Smooth muscle cell (in vitro differentiated cells): ENCODE results near the gene MSH2. TPM values are rescaled to one million over a fixed set of nuclear protein-coding genes. Genes with fewer than 3 reads are reported as not detected.
A peak's percentile ranks its signal among the peaks of the same experiment; 100 is the strongest.
"Not testable (repeated sequence)": the region's sequence is repeated elsewhere in the genome, so short reads cannot be mapped to it uniquely, and the experiment has no call there.

Source experiments
- DNase-seq: peaks from one replicate; lab custom pipeline; 2025; ENCODE audit not compliant: unreplicated experiment; lab: John Stamatoyannopoulos, UW
- H2AFZ ChIP-seq: fragments of 200-600 bp; sonication (generic); 2 replicates; pipeline ENCODE4 v1.6.0; 2016; ENCODE audit warnings: antibody characterized with exemption, low read depth, mild to moderate bottlenecking
- H3F3A ChIP-seq: fragments of 200-600 bp; sonication (generic); 2 replicates; pipeline ENCODE4 v1.6.0; 2017; ENCODE audit warnings: antibody characterized with exemption, low read depth
- H3K27ac ChIP-seq: fragments of 200-600 bp; sonication (generic); 2 replicates; pipeline ENCODE4 v1.5.1; 2016; ENCODE audit warnings: low read depth, mild to moderate bottlenecking
- H3K27me3 ChIP-seq: fragments of 200-600 bp; sonication (generic); 2 replicates; pipeline ENCODE4 v1.6.1; 2016; ENCODE audit warnings: low read depth, mild to moderate bottlenecking
- H3K36me3 ChIP-seq: fragments of 200-600 bp; sonication (generic); 2 replicates; pipeline ENCODE4 v1.5.1; 2016; ENCODE audit warnings: low read depth
- H3K4me1 ChIP-seq: fragments of 200-600 bp; sonication (generic); 2 replicates; pipeline ENCODE4 v1.5.1; 2016; ENCODE audit warnings: low read depth
- H3K4me2 ChIP-seq: fragments of 200-600 bp; sonication (generic); 2 replicates; pipeline ENCODE4 v1.6.0; 2016; ENCODE audit warnings: mild to moderate bottlenecking
- H3K4me3 ChIP-seq: fragments of 200-600 bp; sonication (generic); 2 replicates; pipeline ENCODE4 v1.5.1; 2016; ENCODE audit warnings: mild to moderate bottlenecking
- H3K79me2 ChIP-seq: fragments of 200-600 bp; sonication (generic); 2 replicates; pipeline ENCODE4 v1.6.0; 2016; ENCODE audit warnings: low read depth, mild to moderate bottlenecking
- H3K9ac ChIP-seq: fragments of 200-600 bp; sonication (generic); 2 replicates; pipeline ENCODE4 v1.6.0; 2016; ENCODE audit warnings: low read depth
- H3K9me3 ChIP-seq: fragments of 200-600 bp; sonication (generic); replicated peaks from 2 replicates; pipeline ENCODE4 v1.5.1; 2016; ENCODE audit warnings: low read depth
- H4K20me1 ChIP-seq: fragments of 200-600 bp; sonication (generic); 2 replicates; pipeline ENCODE4 v1.6.0; 2016; ENCODE audit warnings: low read depth
- WGBS: methylation state at CpG from one replicate; pipeline ENCODE4 v1.1.7; 2016; ENCODE audit warnings: low lambda C conversion rate; 5-methylcytosine and 5-hydroxymethylcytosine counted together
- polyA plus RNA-seq: library from polyadenylated mRNA; unstranded; fragments of >200 nt; fragmentation: Nextera tagmentation; extraction: Ambion mirVana; gene quantifications from 2 replicates; pipeline ENCODE4 v1.2.1, GENCODE V29; 2016
- total RNA-seq: library from RNA; depleted of rRNA; stranded (reverse); fragments of >200 nt; gene quantifications from 2 replicates; pipeline ENCODE4 v1.2.3, GENCODE V29; 2014
- TF ChIP-seq, protein P1 (sequence below): fragments of 200-600 bp; sonication (generic); IDR thresholded peaks from 2 replicates; pipeline ENCODE4 v1.5.1; 2017; ENCODE audit warnings: borderline replicate concordance, mild to moderate bottlenecking, antibody characterized with exemption; ENCODE audit not compliant: insufficient read depth, poor library complexity, severe bottlenecking

The MSH2 gene
- total and polyA plus RNA-seq, 2 experiments from 2014 or later = 21.3 to 35.6 TPM

DNA sequence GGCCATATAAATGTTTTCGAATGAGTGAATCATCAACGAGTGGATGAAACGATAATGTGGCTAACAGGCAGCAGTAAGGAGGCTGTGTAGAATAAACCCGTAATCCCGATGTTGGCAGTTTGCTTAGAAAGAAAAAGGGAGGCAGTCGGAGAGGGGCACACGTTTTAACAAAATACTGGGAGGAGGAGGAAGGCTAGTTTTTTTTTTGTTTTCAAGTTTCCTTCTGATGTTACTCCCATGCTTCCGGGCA lies 476 bp upstream of the MSH2 start:
- peaks cover 6% of the 10 kb centered on the region for H3K4me1 ChIP-seq
- H3F3A ChIP-seq = no peaks in the 10 kb centered on the region
- peak overlapping the region; percentile 85 for H3K4me2 ChIP-seq
- TF ChIP-seq, protein P1, sequence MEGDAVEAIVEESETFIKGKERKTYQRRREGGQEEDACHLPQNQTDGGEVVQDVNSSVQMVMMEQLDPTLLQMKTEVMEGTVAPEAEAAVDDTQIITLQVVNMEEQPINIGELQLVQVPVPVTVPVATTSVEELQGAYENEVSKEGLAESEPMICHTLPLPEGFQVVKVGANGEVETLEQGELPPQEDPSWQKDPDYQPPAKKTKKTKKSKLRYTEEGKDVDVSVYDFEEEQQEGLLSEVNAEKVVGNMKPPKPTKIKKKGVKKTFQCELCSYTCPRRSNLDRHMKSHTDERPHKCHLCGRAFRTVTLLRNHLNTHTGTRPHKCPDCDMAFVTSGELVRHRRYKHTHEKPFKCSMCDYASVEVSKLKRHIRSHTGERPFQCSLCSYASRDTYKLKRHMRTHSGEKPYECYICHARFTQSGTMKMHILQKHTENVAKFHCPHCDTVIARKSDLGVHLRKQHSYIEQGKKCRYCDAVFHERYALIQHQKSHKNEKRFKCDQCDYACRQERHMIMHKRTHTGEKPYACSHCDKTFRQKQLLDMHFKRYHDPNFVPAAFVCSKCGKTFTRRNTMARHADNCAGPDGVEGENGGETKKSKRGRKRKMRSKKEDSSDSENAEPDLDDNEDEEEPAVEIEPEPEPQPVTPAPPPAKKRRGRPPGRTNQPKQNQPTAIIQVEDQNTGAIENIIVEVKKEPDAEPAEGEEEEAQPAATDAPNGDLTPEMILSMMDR = no peak
- H4K20me1 ChIP-seq = no peaks in the 10 kb centered on the region
- peak overlapping the region; percentile 3 for H3K27ac ChIP-seq
- 5% methylated on average over 8 of the region's 8 CpGs for WGBS
- H3K4me3 ChIP-seq = peak overlapping the region; percentile 82
- no peak for DNase-seq
- peak overlapping the region; percentile 84 for H2AFZ ChIP-seq
- no peaks in the 10 kb centered on the region for H3K9me3 ChIP-seq
- no peak overlapping the region for H3K9ac ChIP-seq
- H3K27me3 ChIP-seq = no peaks in the 10 kb centered on the region
- H3K36me3 ChIP-seq = no peaks in the 10 kb centered on the region
- peaks cover 38% of the 10 kb centered on the region for H3K79me2 ChIP-seq

DNA sequence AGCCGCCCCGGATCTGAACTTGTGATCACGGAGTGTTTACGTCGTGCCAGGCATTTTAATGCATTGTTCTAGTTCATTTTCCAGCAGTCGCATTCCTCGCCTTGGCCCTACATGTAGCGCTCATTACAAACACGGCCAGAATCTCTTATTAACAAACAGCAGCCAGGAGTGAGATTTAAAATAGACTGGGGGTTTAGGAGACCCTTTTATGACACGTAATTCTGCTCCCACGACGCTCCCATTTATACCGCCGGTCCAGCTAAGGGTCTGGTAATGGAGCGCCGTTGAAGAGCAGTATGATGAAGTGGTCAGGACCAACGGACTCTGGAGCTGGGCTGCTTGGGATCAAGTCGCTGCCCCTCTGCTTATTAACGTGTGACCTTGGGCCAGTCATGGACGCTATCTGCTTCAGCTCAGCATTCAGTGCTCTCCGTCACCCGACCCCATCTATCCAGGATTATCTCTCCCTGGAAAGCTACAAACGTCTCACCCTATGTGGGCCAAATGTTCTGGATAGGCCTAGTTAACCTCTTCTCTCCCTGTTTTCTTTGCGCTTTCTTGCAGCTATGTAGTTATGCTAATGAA lies 745 bp downstream of the MSH2 start:
- peaks cover 41% of the 10 kb centered on the region for H3K79me2 ChIP-seq
- no peaks in the 10 kb centered on the region for H3K27me3 ChIP-seq
- no peaks in the 10 kb centered on the region for H3K9me3 ChIP-seq
- H4K20me1 ChIP-seq = peaks cover 4% of the 10 kb centered on the region
- H3K4me1 ChIP-seq = peaks cover 6% of the 10 kb centered on the region
- no peak overlapping the region for H3K27ac ChIP-seq
- H3K9ac ChIP-seq = peak overlapping the region; percentile 43
- H3F3A ChIP-seq = no peaks in the 10 kb centered on the region
- no peak for DNase-seq
- TF ChIP-seq, protein P1 = no peak
- H3K4me2 ChIP-seq = peak overlapping the region; percentile 85
- WGBS = 4% methylated on average over 24 of the region's 24 CpGs
- H3K36me3 ChIP-seq = no peaks in the 10 kb centered on the region
- H3K4me3 ChIP-seq = peak overlapping the region; percentile 82
- peak overlapping the region; percentile 84 for H2AFZ ChIP-seq

DNA sequence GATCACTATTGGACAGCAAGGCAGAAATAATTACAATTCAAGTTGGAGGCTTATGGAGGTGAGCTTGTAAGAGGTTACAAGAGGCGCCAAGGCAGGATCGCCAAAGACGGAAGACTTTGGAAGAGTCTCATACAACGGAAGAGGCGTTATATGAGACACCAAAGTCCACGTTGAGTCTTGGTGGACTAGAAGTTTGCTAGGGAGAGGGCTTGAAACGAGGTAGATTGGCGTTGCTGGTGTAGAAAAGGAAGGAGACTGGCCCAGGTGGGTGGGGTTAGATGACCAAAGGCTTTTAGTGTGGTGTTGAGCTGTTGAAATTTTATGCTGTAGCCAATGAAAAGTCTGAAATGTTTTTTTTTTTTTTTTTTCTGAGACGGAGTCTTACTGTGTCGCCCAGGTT lies 1.4 kb downstream of the MSH2 start:
- Histone ChIP-seq H3K4me2 (peak overlapping the region; percentile 85), H4K20me1 (peaks cover 6% of the 10 kb centered on the region), H3K9me3 (no peaks in the 10 kb centered on the region), H3K27me3 (no peaks in the 10 kb centered on the region), H3K4me3 (peak overlapping the region; percentile 82), H3K9ac (no peak overlapping the region), H3F3A (no peaks in the 10 kb centered on the region), H3K79me2 (peaks cover 41% of the 10 kb centered on the region), H2AFZ (no peak overlapping the region), H3K4me1 (peaks cover 6% of the 10 kb centered on the region), H3K27ac (no peak overlapping the region), H3K36me3 (no peaks in the 10 kb centered on the region)
- WGBS = 81% methylated on average over 10 of the region's 10 CpGs
- TF ChIP-seq, protein P1 = no peak
- no peak for DNase-seq

GRCh38 chr2:47405757-47406156 lies 2.8 kb downstream of the MSH2 start:
- WGBS = 98% methylated on average over 2 of the region's 2 CpGs
- H3K36me3 ChIP-seq = no peaks in the 10 kb centered on the region
- no peaks in the 10 kb centered on the region for H3K9me3 ChIP-seq
- H3K27ac ChIP-seq = no peak overlapping the region
- no peak for DNase-seq
- H3K4me2 ChIP-seq = no peak overlapping the region
- no peak overlapping the region for H3K4me3 ChIP-seq
- H3K4me1 ChIP-seq = peaks cover 6% of the 10 kb centered on the region
- TF ChIP-seq, protein P1 = no peak
- H3F3A ChIP-seq = no peaks in the 10 kb centered on the region
- no peak overlapping the region for H2AFZ ChIP-seq
- peaks cover 6% of the 10 kb centered on the region for H4K20me1 ChIP-seq
- no peak overlapping the region for H3K9ac ChIP-seq
- no peaks in the 10 kb centered on the region for H3K27me3 ChIP-seq
- H3K79me2 ChIP-seq = peaks cover 41% of the 10 kb centered on the region

DNA sequence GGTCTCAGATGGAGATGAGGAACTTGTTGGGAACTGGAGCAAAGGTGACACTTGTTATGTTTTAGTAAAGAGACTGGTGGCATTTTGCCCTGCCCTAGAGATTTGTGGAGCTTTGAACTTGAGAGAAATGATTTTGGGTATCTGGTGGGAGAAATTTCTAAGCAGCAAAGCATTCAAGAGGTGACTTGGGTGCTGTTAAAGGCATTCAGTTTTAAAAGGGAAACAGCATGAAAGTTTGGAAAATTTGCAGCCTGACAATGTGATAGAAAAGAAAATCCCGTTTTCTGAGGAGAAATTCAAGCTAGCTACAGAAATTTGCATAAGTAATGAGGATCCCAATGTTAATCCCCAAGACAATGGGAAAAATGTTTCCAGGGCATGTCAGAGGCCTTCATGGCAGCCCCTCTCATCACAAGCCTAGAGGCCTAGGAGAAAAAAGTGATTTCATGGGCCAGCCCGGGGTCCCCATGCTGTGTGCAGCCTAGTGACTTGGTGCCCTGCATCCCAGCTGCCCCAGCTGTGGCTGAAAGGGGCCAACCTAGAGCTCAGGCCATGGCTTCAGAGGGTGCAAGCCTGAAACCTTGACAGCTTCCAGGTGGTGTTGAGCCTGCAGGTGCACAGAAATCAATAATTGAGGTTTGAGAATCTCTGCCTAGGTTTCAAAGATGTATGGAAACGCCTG lies 3.8 kb downstream of the MSH2 start:
- not testable (repeated sequence) for H3K4me3 ChIP-seq, H3K9ac ChIP-seq, H3K27me3 ChIP-seq, H4K20me1 ChIP-seq, H2AFZ ChIP-seq, H3K9me3 ChIP-seq, H3F3A ChIP-seq, H3K36me3 ChIP-seq, DNase-seq, H3K4me1 ChIP-seq, H3K4me2 ChIP-seq, H3K27ac ChIP-seq
- peaks cover 41% of the 10 kb centered on the region for H3K79me2 ChIP-seq
- 97% methylated on average over 3 of the region's 3 CpGs for WGBS
